OCI-LY7 (cell line): Measurements from ENCODE around the gene PPP1R3A. TPM values are rescaled to one million over a fixed set of nuclear protein-coding genes. Genes with fewer than 3 reads are reported as not detected.

Source experiments
- BruUV-seq: library from RNA; stranded (reverse); fragments of 400-500 nt; replicated peaks from 2 replicates; lab custom pipeline; 2021; lab: Mats Ljungman, UMichigan
- CTCF ChIA-PET: fragments of 300-600 bp; sonication (Branson Sonifier 250); formaldehyde crosslinking; loops from one replicate; lab custom pipeline; 2022; ENCODE audit warnings: antibody characterized with exemption; ENCODE audit not compliant: unreplicated experiment; lab: Charles Lee
- POLR2A ChIA-PET: fragments of 300-600 bp; sonication (Branson Sonifier 250); formaldehyde crosslinking; loops from one replicate; lab custom pipeline; 2022; ENCODE audit warnings: antibody characterized with exemption; lab: Charles Lee
- DNase-seq: peaks from one replicate; pipeline ENCODE4 v3.0.0-alpha.2; 2015; ENCODE audit warnings: low spot score
- H2AFZ ChIP-seq: fragments of 200-600 bp; sonication (generic), shearing (Covaris generic); 2 replicates; pipeline ENCODE4 v1.6.1; 2014; ENCODE audit warnings: mild to moderate bottlenecking, antibody characterized with exemption, low read length, moderate library complexity
- H3K27ac ChIP-seq: fragments of 200-600 bp; sonication (generic); 2 replicates; pipeline ENCODE4 v1.5.1; 2014; ENCODE audit warnings: mixed run types, low read depth, mild to moderate bottlenecking, moderate library complexity, low read length, inconsistent platforms; ENCODE audit not compliant: poor library complexity, severe bottlenecking
- H3K36me3 ChIP-seq: fragments of 200-600 bp; sonication (generic); 2 replicates; pipeline ENCODE4 v1.6.1; 2014; ENCODE audit warnings: mild to moderate bottlenecking, antibody characterized with exemption, low read length, moderate library complexity, mixed read lengths; ENCODE audit not compliant: insufficient read depth
- H3K4me1 ChIP-seq: fragments of 200-600 bp; sonication (generic); 2 replicates; pipeline ENCODE4 v1.5.1; 2014; ENCODE audit warnings: mild to moderate bottlenecking, low read length; ENCODE audit not compliant: insufficient read depth, poor library complexity, severe bottlenecking
- H3K4me2 ChIP-seq: fragments of 200-600 bp; sonication (generic); 2 replicates; pipeline ENCODE4 v1.6.1; 2014; ENCODE audit warnings: mild to moderate bottlenecking, low read length
- H3K4me3 ChIP-seq: fragments of 200-600 bp; sonication (generic); 2 replicates; pipeline ENCODE4 v1.5.1; 2014; ENCODE audit warnings: mild to moderate bottlenecking, low read depth, low read length; ENCODE audit not compliant: poor library complexity, severe bottlenecking
- H3K79me2 ChIP-seq: fragments of 200-600 bp; sonication (generic); 2 replicates; pipeline ENCODE4 v1.6.1; 2016; ENCODE audit warnings: low read depth, mild to moderate bottlenecking, low read length, moderate library complexity, mixed read lengths; ENCODE audit not compliant: insufficient read depth
- H3K9me2 ChIP-seq: fragments of 200-600 bp; sonication (generic); 2 replicates; pipeline ENCODE4 v1.6.1; 2016; ENCODE audit warnings: mild to moderate bottlenecking, low read length, mixed read lengths; ENCODE audit not compliant: insufficient read depth
- H3K9me3 ChIP-seq: fragments of 200-600 bp; sonication (generic); 2 replicates; pipeline ENCODE4 v1.6.1; 2014; ENCODE audit warnings: mild to moderate bottlenecking, mixed run types, low read length, mixed read lengths
- H4K20me1 ChIP-seq: fragments of 200-600 bp; sonication (generic); 2 replicates; pipeline ENCODE4 v1.6.1; 2014; ENCODE audit warnings: mild to moderate bottlenecking, antibody characterized with exemption, low read length, moderate library complexity, mixed read lengths; ENCODE audit not compliant: insufficient read depth
- EZH2phosphoT487 ChIP-seq: fragments of 200-600 bp; sonication (generic); IDR thresholded peaks from 2 replicates; pipeline ENCODE4 v1.6.1; 2018; ENCODE audit warnings: low read depth, borderline replicate concordance, mild to moderate bottlenecking, mixed run types, antibody characterized with exemption, low read length, moderate library complexity, mixed read lengths
- intact Hi-C: fragments of 100-400 bp; cut with micrococcal nuclease; formaldehyde crosslinking; loops from one replicate; pipeline ENCODE4 v1.10.0; 2022; ENCODE audit not compliant: unreplicated experiment
- total RNA-seq, 2 experiments: library from RNA; depleted of rRNA in 1 of 2; stranded (reverse); fragments of >200 nt in 1 of 2; shearing (Covaris generic) in 1 of 2; gene quantifications; 2 replicates each; pipeline ENCODE4 v1.2.3, GENCODE V29; 2014 to 2022
- TF ChIP-seq, protein P1 (sequence below): fragments of 200-600 bp; sonication (generic); conservative IDR thresholded peaks from 2 replicates; pipeline ENCODE4 v1.5.1; 2014; ENCODE audit warnings: mild to moderate bottlenecking, antibody characterized with exemption, low read length, moderate library complexity, mixed read lengths

The PPP1R3A gene
- total RNA-seq, 2 experiments from 2014 or later, result not detected

DNA sequence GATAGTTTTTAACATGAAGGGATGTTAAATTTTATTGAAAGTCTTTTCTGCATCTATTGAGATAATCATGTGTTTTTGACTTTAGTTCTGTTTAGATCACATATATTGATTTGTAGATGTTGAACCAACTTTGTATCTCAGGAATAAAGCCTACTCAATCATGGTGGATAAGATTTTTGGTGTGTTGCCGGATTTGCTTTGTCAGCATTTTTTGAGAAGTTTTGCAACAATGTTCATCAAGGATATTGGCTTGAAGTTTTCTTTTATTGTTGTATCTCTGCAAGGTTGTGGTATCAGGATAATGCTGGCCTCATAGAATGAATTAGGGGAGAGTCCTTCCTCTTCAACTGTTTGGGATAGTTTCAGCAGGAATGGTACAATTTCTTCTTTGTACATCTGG, 9.3 kb upstream of the PPP1R3A start:
- Histone ChIP-seq H3K9me3 (no peaks in the 10 kb centered on the region), H3K79me2 (no peaks in the 10 kb centered on the region), H2AFZ (no peak overlapping the region), H3K4me1 (no peaks in the 10 kb centered on the region), H4K20me1 (no peaks in the 10 kb centered on the region), H3K4me2 (no peak overlapping the region), H3K9me2 (no peaks in the 10 kb centered on the region), H3K36me3 (no peaks in the 10 kb centered on the region), H3K27ac (no peak overlapping the region), H3K4me3 (no peak overlapping the region)
- ChIA-PET POLR2A (no interaction called here), CTCF (no interaction called here)
- intact Hi-C loops, result no loop called here
- DNase-seq, result no peak
- no TSS peak for BruUV-seq
- TF ChIP-seq EZH2phosphoT487, result no peak
- TF ChIP-seq, protein P1, sequence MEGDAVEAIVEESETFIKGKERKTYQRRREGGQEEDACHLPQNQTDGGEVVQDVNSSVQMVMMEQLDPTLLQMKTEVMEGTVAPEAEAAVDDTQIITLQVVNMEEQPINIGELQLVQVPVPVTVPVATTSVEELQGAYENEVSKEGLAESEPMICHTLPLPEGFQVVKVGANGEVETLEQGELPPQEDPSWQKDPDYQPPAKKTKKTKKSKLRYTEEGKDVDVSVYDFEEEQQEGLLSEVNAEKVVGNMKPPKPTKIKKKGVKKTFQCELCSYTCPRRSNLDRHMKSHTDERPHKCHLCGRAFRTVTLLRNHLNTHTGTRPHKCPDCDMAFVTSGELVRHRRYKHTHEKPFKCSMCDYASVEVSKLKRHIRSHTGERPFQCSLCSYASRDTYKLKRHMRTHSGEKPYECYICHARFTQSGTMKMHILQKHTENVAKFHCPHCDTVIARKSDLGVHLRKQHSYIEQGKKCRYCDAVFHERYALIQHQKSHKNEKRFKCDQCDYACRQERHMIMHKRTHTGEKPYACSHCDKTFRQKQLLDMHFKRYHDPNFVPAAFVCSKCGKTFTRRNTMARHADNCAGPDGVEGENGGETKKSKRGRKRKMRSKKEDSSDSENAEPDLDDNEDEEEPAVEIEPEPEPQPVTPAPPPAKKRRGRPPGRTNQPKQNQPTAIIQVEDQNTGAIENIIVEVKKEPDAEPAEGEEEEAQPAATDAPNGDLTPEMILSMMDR, result no peak

- DNase-seq, result no peak
- BruUV-seq, result no TSS peak
- Histone ChIP-seq H3K4me2 (no peak overlapping the region), H3K9me3 (no peaks in the 10 kb centered on the region), H3K36me3 (no peaks in the 10 kb centered on the region), H2AFZ (no peak overlapping the region), H3K4me3 (no peak overlapping the region), H3K4me1 (no peaks in the 10 kb centered on the region), H3K27ac (no peak overlapping the region), H3K9me2 (no peaks in the 10 kb centered on the region), H3K79me2 (no peaks in the 10 kb centered on the region), H4K20me1 (no peaks in the 10 kb centered on the region)
- ChIA-PET POLR2A (interaction anchor here (0.7 kb wide), 1 partner anchor 249 kb away, joined by 3 read pairs; no protein-coding TSS in a partner anchor), CTCF (no interaction called here)
- TF ChIP-seq EZH2phosphoT487, result no peak
- TF ChIP-seq, protein P1, result no peak
- intact Hi-C loops, result no loop called here
Measured at GRCh38 chr7:113922049-113922448, 3.2 kb upstream of the PPP1R3A start.

GRCh38 chr7:113921363-113921762, 2.6 kb upstream of the PPP1R3A start:
- Histone ChIP-seq H3K36me3 (no peaks in the 10 kb centered on the region), H3K9me2 (no peaks in the 10 kb centered on the region), H3K27ac (no peak overlapping the region), H3K4me2 (no peak overlapping the region), H2AFZ (no peak overlapping the region), H3K79me2 (no peaks in the 10 kb centered on the region), H3K9me3 (no peaks in the 10 kb centered on the region), H4K20me1 (no peaks in the 10 kb centered on the region), H3K4me3 (no peak overlapping the region), H3K4me1 (no peaks in the 10 kb centered on the region)
- CTCF ChIA-PET, result no interaction called here
- POLR2A ChIA-PET, result interaction anchor here (0.6 to 0.7 kb wide), 2 partner anchors 241 to 249 kb away, joined by 3 to 4 read pairs; no protein-coding TSS in a partner anchor
- TF ChIP-seq, protein P1, result no peak
- TF ChIP-seq EZH2phosphoT487, result no peak
- no TSS peak for BruUV-seq
- intact Hi-C loops, result no loop called here
- DNase-seq, result no peak
